HepG2 (cell line): ENCODE results near the gene CASP4. TPM values are rescaled to one million over a fixed set of nuclear protein-coding genes. Genes with fewer than 3 reads are reported as not detected.

Source experiments
- ATAC-seq: fragments of 200-7000 bp; cut with Tn5 transposase; 3 replicates; pipeline ENCODE4 v1.9.1; 2020; ENCODE audit warnings: mild to moderate bottlenecking, moderate library complexity
- BruUV-seq: library from RNA; stranded (reverse); fragments of 400-500 nt; replicated peaks from 2 replicates; lab custom pipeline; 2021; lab: Mats Ljungman, UMichigan
- CTCF ChIA-PET: fragments of 300-600 bp; formaldehyde crosslinking; extraction: SDS; loops from one replicate; lab custom pipeline; 2021; ENCODE audit warnings: low total read pairs, inconsistent platforms, low intra/inter-chr PET ratio; lab: Yijun Ruan, JAX
- POLR2A ChIA-PET: fragments of 350-600 bp; sonication (Branson Sonifier 250); formaldehyde crosslinking; loops from one replicate; lab custom pipeline; 2020; ENCODE audit warnings: antibody characterized with exemption, inconsistent platforms; lab: Yijun Ruan, JAX
- DNase-seq: peaks from one replicate; pipeline ENCODE4 v3.0.0-alpha.2; 2015; ENCODE audit warnings: low spot score
- FAIRE-seq: peaks from 3 replicates; lab custom pipeline; 2011; peaks lifted over from hg19 to GRCh38; lab: Jason Lieb, UNC
- H2AFZ ChIP-seq: one replicate; pipeline ENCODE4 v1.6.1; 2011; ENCODE audit warnings: low read length, inconsistent platforms
- H3K27ac ChIP-seq: fragments of 300-600 bp; 3 replicates; pipeline ENCODE4 v1.8.0; 2011; ENCODE audit warnings: mixed run types, mild to moderate bottlenecking, mixed read lengths, low read length, inconsistent platforms; ENCODE audit not compliant: insufficient read depth; ENCODE audit errors: extremely low read length
- H3K27me3 ChIP-seq, 2 experiments: fragments of 200-600 bp in 1 of 2; 2 replicates in 1 of 2; 3 replicates in 1 of 2; pipeline versions ENCODE4 v1.6.0 to v1.8.0; 2011; ENCODE audit warnings: low read length in 2 of 2, mild to moderate bottlenecking in 2 of 2, moderate library complexity in 2 of 2, inconsistent platforms in 1 of 2; ENCODE audit not compliant: insufficient read depth in 2 of 2, control insufficient read depth in 1 of 2
- H3K36me3 ChIP-seq, 2 experiments: fragments of 200-600 bp in 1 of 2; replicated peaks in 1 of 2; 2 replicates in 1 of 2; 3 replicates in 1 of 2; pipeline versions ENCODE4 v1.5.1 to v1.8.0; 2011; ENCODE audit warnings: low read length in 2 of 2, inconsistent platforms in 1 of 2; ENCODE audit not compliant: insufficient read depth in 2 of 2, control insufficient read depth in 1 of 2
- H3K4me1 ChIP-seq: 2 replicates; pipeline ENCODE4 v1.5.1; 2012; ENCODE audit warnings: low read length, inconsistent platforms; ENCODE audit not compliant: insufficient read depth
- H3K4me2 ChIP-seq: 2 replicates; pipeline ENCODE4 v1.6.0; 2011; ENCODE audit warnings: low read depth, low read length, inconsistent platforms
- H3K4me3 ChIP-seq, 3 experiments: fragments of 200-600 bp in 1 of 3; sonication (generic), shearing (Covaris generic) in 1 of 3; replicated peaks in 1 of 3; 2 replicates each; pipeline ENCODE4 v1.5.1; 2011 to 2016; ENCODE audit warnings: low read length in 3 of 3, inconsistent platforms in 2 of 3, low read depth in 2 of 3, mild to moderate bottlenecking in 2 of 3, control low read depth in 1 of 3, mixed read lengths in 1 of 3; ENCODE audit not compliant: insufficient read depth in 1 of 3
- H3K79me2 ChIP-seq: one replicate; pipeline ENCODE4 v1.6.1; 2011; ENCODE audit warnings: low read length, inconsistent platforms; ENCODE audit not compliant: insufficient read depth
- H3K9ac ChIP-seq: 2 replicates; pipeline ENCODE4 v1.6.0; 2011; ENCODE audit warnings: mild to moderate bottlenecking, low read depth, low read length, inconsistent platforms; ENCODE audit not compliant: insufficient read depth
- H3K9me3 ChIP-seq: 2 replicates; pipeline ENCODE4 v1.5.1; 2012; ENCODE audit warnings: mild to moderate bottlenecking, low read length
- H4K20me1 ChIP-seq: 2 replicates; pipeline ENCODE4 v1.6.0; 2011; ENCODE audit warnings: inconsistent platforms, mild to moderate bottlenecking, low read length, moderate library complexity; ENCODE audit not compliant: insufficient read depth
- KLF11 ChIP-seq: IDR thresholded peaks from 2 replicates; pipeline ENCODE4 v1.6.1; 2016; ENCODE audit warnings: missing compliant biosample characterization
- MZF1 ChIP-seq: sonication (generic); formaldehyde crosslinking; IDR thresholded peaks from 2 replicates; pipeline ENCODE4 v1.8.1; 2023; ENCODE audit warnings: mild to moderate bottlenecking, missing genetic modification reagents, borderline replicate concordance
- NFE2 ChIP-seq: sonication (generic); formaldehyde crosslinking; IDR thresholded peaks from 2 replicates; pipeline ENCODE4 v1.4.0; 2020; ENCODE audit warnings: missing genetic modification reagents
- PHF20 ChIP-seq: sonication (generic); formaldehyde crosslinking; IDR thresholded peaks from 2 replicates; pipeline ENCODE4 v1.5.0; 2020; ENCODE audit warnings: mild to moderate bottlenecking, missing genetic modification reagents
- PRDM15 ChIP-seq: sonication (generic); formaldehyde crosslinking; IDR thresholded peaks from 2 replicates; pipeline ENCODE4 v1.4.0; 2020; ENCODE audit warnings: missing genetic modification reagents
- PRDM4 ChIP-seq: sonication (generic); formaldehyde crosslinking; IDR thresholded peaks from 2 replicates; pipeline ENCODE4 v1.9.0; 2021; ENCODE audit warnings: missing genetic modification reagents, borderline replicate concordance
- RNF219 ChIP-seq: sonication (generic); formaldehyde crosslinking; IDR thresholded peaks from 2 replicates; pipeline ENCODE4 v1.5.0; 2020; ENCODE audit warnings: mild to moderate bottlenecking, missing genetic modification reagents
- THAP7 ChIP-seq: sonication (generic); formaldehyde crosslinking; IDR thresholded peaks from 2 replicates; pipeline ENCODE4 v1.8.1; 2023; ENCODE audit warnings: mild to moderate bottlenecking, missing genetic modification reagents
- ZMAT5 ChIP-seq: sonication (generic); formaldehyde crosslinking; IDR thresholded peaks from 2 replicates; pipeline ENCODE4 v1.5.0; 2020; ENCODE audit warnings: mild to moderate bottlenecking, low read depth, missing genetic modification reagents, borderline replicate concordance
- ZNF282 ChIP-seq: fragments of 450-650 bp; IDR thresholded peaks from 2 replicates; pipeline ENCODE4 v1.6.1; 2018; ENCODE audit not compliant: partially characterized antibody
- ZNF562 ChIP-seq: sonication (generic); formaldehyde crosslinking; IDR thresholded peaks from 2 replicates; pipeline ENCODE4 v1.8.0; 2022; ENCODE audit warnings: missing genetic modification reagents, borderline replicate concordance
- ZNF792 ChIP-seq: IDR thresholded peaks from 2 replicates; pipeline ENCODE4 v1.6.1; 2016
- WGBS: methylation state at CpG from one replicate; pipeline ENCODE4 v1.1.6; 2017; ENCODE audit warnings: low lambda C conversion rate; 5-methylcytosine and 5-hydroxymethylcytosine counted together
- in situ Hi-C: cut with HindIII; loops from 2 replicates; pipeline ENCODE4 v1.10.0; 2017; ENCODE audit warnings: low pct_unique_long_range_greater_than_20kb; ENCODE audit not compliant: extremely low pct_ligation_motif_present
- intact Hi-C: fragments of 100-400 bp; cut with micrococcal nuclease; formaldehyde crosslinking; loops from one replicate; pipeline ENCODE4 v1.10.0; 2022; ENCODE audit not compliant: unreplicated experiment
- polyA plus RNA-seq, 8 experiments: library from polyadenylated mRNA; depleted of rRNA in 3 of 8; stranded (reverse) in 7 of 8; unstranded in 1 of 8; fragments of >200 nt; fragmentation: Illumina TruSeq in 4 of 8; extraction: Trizol in 4 of 8; gene quantifications; 2 replicates each; pipeline versions ENCODE4 v1.2.1 to v1.2.3, GENCODE V29; 2011 to 2016; ENCODE audit warnings: low read depth in 4 of 8, missing spikeins in 1 of 8, mixed read lengths in 1 of 8; ENCODE audit not compliant: insufficient read depth in 1 of 8
- total RNA-seq, 5 experiments: library from RNA; depleted of rRNA; stranded (reverse); fragments of >200 nt; fragmentation: Illumina TruSeq; extraction: Trizol; gene quantifications; 2 replicates each; pipeline ENCODE4 v1.2.3, GENCODE V29; 2016; ENCODE audit warnings: low read depth in 1 of 5

The CASP4 gene
- total and polyA plus RNA-seq, 2 of the 13 experiments (the other 11 are each of a cell fraction or from before 2014, with no cell fraction given) = 56.4 to 69.8 TPM

- TF ChIP-seq RNF219 (CRISPR knock-in tag) = no peak
- TF ChIP-seq MZF1 (CRISPR knock-in tag) = no peak
- TF ChIP-seq PHF20 (CRISPR knock-in tag) = no peak
- TF ChIP-seq PRDM15 = no peak
- no peak for TF ChIP-seq KLF11
- no peak for TF ChIP-seq NFE2 (CRISPR knock-in tag)
Measured at GRCh38 chr11:104916442-104916841, 51.9 kb downstream of the CASP4 start (continued).

- CTCF ChIA-PET = no interaction called here
- ATAC-seq = no peak
- WGBS = 3% methylated on average over 3 of the region's 3 CpGs
- no peak for TF ChIP-seq ZNF792 (CRISPR knock-in tag)
- TF ChIP-seq PRDM4 (CRISPR knock-in tag) = no peak
- no peak for TF ChIP-seq ZNF562 (CRISPR knock-in tag)
- no peak for TF ChIP-seq THAP7
- TF ChIP-seq ZNF282 = no peak
- TF ChIP-seq ZMAT5 (CRISPR knock-in tag) = no peak
Measured at GRCh38 chr11:104912102-104912501, 56.3 kb downstream of the CASP4 start.

More at GRCh38 chr11:104912102-104912501, 56.3 kb downstream of the CASP4 start:
- POLR2A ChIA-PET = no interaction called here
- Histone ChIP-seq H3K4me3 (no peak overlapping the region), H3K36me3 (no peaks in the 10 kb centered on the region), H3K9me3 (no peaks in the 10 kb centered on the region), H4K20me1 (no peaks in the 10 kb centered on the region), H2AFZ (no peak overlapping the region), H3K4me2 (no peak overlapping the region), H3K27ac (no peak overlapping the region), H3K4me1 (no peaks in the 10 kb centered on the region), H3K79me2 (no peaks in the 10 kb centered on the region), H3K9ac (no peak overlapping the region), H3K27me3 (no peaks in the 10 kb centered on the region)
- BruUV-seq = no TSS peak
- DNase-seq (no peak), FAIRE-seq (no peak)
- intact Hi-C loops (no loop called here), in situ Hi-C loops (no loop called here)
